ENCODE data around the gene DOP1A.

Gene DOP1A

GRCh38 chr6:83053678-83054077 lies 13.8 kb upstream of the DOP1A start:
- Histone ChIP-seq H3K27ac (ENCODE audit: low read depth, low read length, poor library complexity, severe bottlenecking) (no peak overlapping the region), H3K4me2 (ENCODE audit: low read length) (no peak overlapping the region)

GRCh38 chr6:83055366-83055964 lies 12.0 kb upstream of the DOP1A start:
- Histone ChIP-seq H3K4me3 (ENCODE audit: low read depth, low read length, poor library complexity, severe bottlenecking) (no peak overlapping the region), H3K27ac (ENCODE audit: low read depth, low read length, poor library complexity, severe bottlenecking) (no peak overlapping the region), H3K9me3 (ENCODE audit: low read length) (no peaks in the 10 kb centered on the region), H3K4me1 (ENCODE audit: insufficient read depth, low read length, severe bottlenecking) (peaks cover 4% of the 10 kb centered on the region), H3F3A (ENCODE audit: insufficient read depth, low read length) (no peaks in the 10 kb centered on the region), H3K36me3 (ENCODE audit: insufficient read depth, low read length) (peaks cover 59% of the 10 kb centered on the region; the same call in 1 of the 2 replicates), H3K79me2 (ENCODE audit: insufficient read depth, low read length) (no peaks in the 10 kb centered on the region), H3K27me3 (ENCODE audit: insufficient read depth, low read length) (no peaks in the 10 kb centered on the region), H3K4me2 (ENCODE audit: low read length) (no peak overlapping the region), H2AFZ (ENCODE audit: low read length) (no peak overlapping the region), H3K9ac (ENCODE audit: low read length) (no peak overlapping the region), H4K20me1 (ENCODE audit: insufficient read depth, low read length) (no peaks in the 10 kb centered on the region), H3K9me2 (ENCODE audit: low read depth, low read length) (no peaks in the 10 kb centered on the region)
- no peak for TF ChIP-seq EZH2 (IDR thresholded peaks at IDR 0.05; ENCODE audit: borderline replicate concordance, low read length)
- TF ChIP-seq CTCF (IDR thresholded peaks at IDR 0.05; ENCODE audit: low read length): peak; percentile 89

More at GRCh38 chr6:83053678-83054077, 13.8 kb upstream of the DOP1A start:
- Histone ChIP-seq H3K27me3 (ENCODE audit: insufficient read depth, low read length) (no peaks in the 10 kb centered on the region), H3K9me3 (ENCODE audit: low read length) (no peaks in the 10 kb centered on the region), H3K79me2 (ENCODE audit: insufficient read depth, low read length) (no peaks in the 10 kb centered on the region), H3K4me3 (ENCODE audit: low read depth, low read length, poor library complexity, severe bottlenecking) (no peak overlapping the region), H2AFZ (ENCODE audit: low read length) (no peak overlapping the region), H4K20me1 (ENCODE audit: insufficient read depth, low read length) (no peaks in the 10 kb centered on the region), H3K9me2 (ENCODE audit: low read depth, low read length) (no peaks in the 10 kb centered on the region), H3K4me1 (ENCODE audit: insufficient read depth, low read length, severe bottlenecking) (peaks cover 4% of the 10 kb centered on the region), H3K9ac (ENCODE audit: low read length) (no peak overlapping the region), H3K36me3 (ENCODE audit: insufficient read depth, low read length) (peaks cover 66% of the 10 kb centered on the region; the same call in 1 of the 2 replicates), H3F3A (ENCODE audit: insufficient read depth, low read length) (no peaks in the 10 kb centered on the region)
- TF ChIP-seq EZH2 (IDR thresholded peaks at IDR 0.05; ENCODE audit: borderline replicate concordance, low read length): no peak
- no peak for TF ChIP-seq CTCF (IDR thresholded peaks at IDR 0.05; ENCODE audit: low read length)

GRCh38 chr6:83057705-83058321 lies 9.7 kb upstream of the DOP1A start:
- Histone ChIP-seq H3K4me3 (ENCODE audit: low read depth, low read length, poor library complexity, severe bottlenecking) (no peak overlapping the region), H3K27ac (ENCODE audit: low read depth, low read length, poor library complexity, severe bottlenecking) (no peak overlapping the region), H3K79me2 (ENCODE audit: insufficient read depth, low read length) (no peaks in the 10 kb centered on the region), H3K9ac (ENCODE audit: low read length) (no peak overlapping the region), H3K4me2 (ENCODE audit: low read length) (no peak overlapping the region), H3K9me2 (ENCODE audit: low read depth, low read length) (no peaks in the 10 kb centered on the region), H3K27me3 (ENCODE audit: insufficient read depth, low read length) (no peaks in the 10 kb centered on the region), H4K20me1 (ENCODE audit: insufficient read depth, low read length) (no peaks in the 10 kb centered on the region), H2AFZ (ENCODE audit: low read length) (no peak overlapping the region), H3K4me1 (ENCODE audit: insufficient read depth, low read length, severe bottlenecking) (peaks cover 11% of the 10 kb centered on the region), H3F3A (ENCODE audit: insufficient read depth, low read length) (no peaks in the 10 kb centered on the region), H3K9me3 (ENCODE audit: low read length) (no peaks in the 10 kb centered on the region), H3K36me3 (ENCODE audit: insufficient read depth, low read length) (peaks cover 45% of the 10 kb centered on the region; the same call in 1 of the 2 replicates)
- no peak for TF ChIP-seq EZH2 (IDR thresholded peaks at IDR 0.05; ENCODE audit: borderline replicate concordance, low read length)
- peak; percentile 79 for TF ChIP-seq CTCF (IDR thresholded peaks at IDR 0.05; ENCODE audit: low read length)
